OCI-LY3 (cell line): ENCODE results near the gene TICRR.
"Not testable (repeated sequence)": the region's sequence is repeated elsewhere in the genome, so short reads cannot be mapped to it uniquely, and the experiment has no call there.

Experiments
- H2AFZ ChIP-seq: fragments of 200-600, 300-600 bp; shearing (Covaris generic); 2 replicates; pipeline ENCODE4 v1.6.0; 2014; ENCODE audit warnings: antibody characterized with exemption, low read depth, low read length
- H3K27ac ChIP-seq: fragments of 200-600, 300-600 bp; sonication (generic); 2 replicates; pipeline ENCODE4 v1.5.1; 2014; ENCODE audit warnings: mild to moderate bottlenecking, low read length, moderate library complexity, mixed read lengths
- H3K27me3 ChIP-seq: fragments of 200-600, 300-600 bp; sonication (generic); 2 replicates; pipeline ENCODE4 v1.6.1; 2014; ENCODE audit warnings: low read depth, low read length, mixed read lengths
- H3K36me3 ChIP-seq: fragments of 200-600, 300-600 bp; sonication (generic); replicated peaks from 2 replicates; pipeline ENCODE3; 2014; ENCODE audit warnings: low read depth, low read length, mixed read lengths
- H3K4me1 ChIP-seq: fragments of 300-600, 200-600 bp; sonication (generic); 2 replicates; pipeline ENCODE4 v1.6.1; 2014; ENCODE audit warnings: low read length, mixed read lengths
- H3K4me2 ChIP-seq: fragments of 200-600, 300-600 bp; sonication (generic); 2 replicates; pipeline ENCODE4 v1.6.1; 2014; ENCODE audit warnings: low read length, mixed read lengths
- H3K4me3 ChIP-seq: fragments of 300-600, 200-600 bp; sonication (generic); 2 replicates; pipeline ENCODE4 v1.5.1; 2014; ENCODE audit warnings: antibody characterized with exemption, mild to moderate bottlenecking, low read length, moderate library complexity
- H3K79me2 ChIP-seq: fragments of 300-600, 200-600 bp; shearing (Covaris generic); 2 replicates; pipeline ENCODE4 v1.6.1; 2014; ENCODE audit warnings: mild to moderate bottlenecking, low read length, mixed read lengths
- H3K9ac ChIP-seq: fragments of 300-600, 200-600 bp; shearing (Covaris generic); 2 replicates; pipeline ENCODE4 v1.6.0; 2014; ENCODE audit warnings: mild to moderate bottlenecking, low read length, moderate library complexity
- H3K9me3 ChIP-seq: fragments of 200-600, 300-600 bp; shearing (Covaris generic); 2 replicates; pipeline ENCODE4 v1.6.1; 2014; ENCODE audit warnings: low read length, mixed read lengths; ENCODE audit not compliant: insufficient read depth
- H4K20me1 ChIP-seq: fragments of 200-600, 300-600 bp; sonication (generic); 2 replicates; pipeline ENCODE4 v1.6.1; 2016; ENCODE audit warnings: low read length, mixed read lengths; ENCODE audit not compliant: insufficient read depth
- CTCF ChIP-seq: fragments of 200-600, 300-600 bp; sonication (generic); IDR thresholded peaks from 2 replicates; pipeline ENCODE4 v1.5.1; 2014; ENCODE audit warnings: antibody characterized with exemption, low read length, low read depth
- EZH2phosphoT487 ChIP-seq: fragments of 200-600 bp; shearing (Covaris generic); IDR thresholded peaks from 2 replicates; pipeline ENCODE4 v1.6.1; 2018; ENCODE audit warnings: antibody characterized with exemption, mixed run types, low read depth

TICRR gene

GRCh38 chr15:89539027-89539426, 36.2 kb upstream of the TICRR start:
- no peak overlapping the region for H3K27ac ChIP-seq
- peaks cover 9% of the 10 kb centered on the region; the same call in 1 of the 2 replicates for H3K27me3 ChIP-seq
- H3K4me3 ChIP-seq = no peak overlapping the region
- H2AFZ ChIP-seq = no peak overlapping the region
- no peak overlapping the region for H3K4me2 ChIP-seq
- H4K20me1 ChIP-seq = no peaks in the 10 kb centered on the region
- H3K79me2 ChIP-seq = no peaks in the 10 kb centered on the region
- 0 out of 2 replicates have a peak, but pooled peaks cover 6% of the 10 kb centered on the region for H3K9me3 ChIP-seq
- H3K4me1 ChIP-seq = no peaks in the 10 kb centered on the region
- TF ChIP-seq CTCF (no peak), EZH2phosphoT487 (no peak)
- no peak overlapping the region for H3K9ac ChIP-seq
- H3K36me3 ChIP-seq = no peaks in the 10 kb centered on the region

GRCh38 chr15:89542369-89542768, 32.9 kb upstream of the TICRR start:
- Histone ChIP-seq H3K36me3 (no peaks in the 10 kb centered on the region), H2AFZ (no peak overlapping the region), H3K9ac (no peak overlapping the region), H3K27ac (no peak overlapping the region), H3K9me3 (0 out of 2 replicates have a peak, but pooled peaks cover 5% of the 10 kb centered on the region), H3K79me2 (no peaks in the 10 kb centered on the region), H3K4me3 (no peak overlapping the region), H4K20me1 (no peaks in the 10 kb centered on the region), H3K4me1 (no peaks in the 10 kb centered on the region), H3K27me3 (peaks cover 14% of the 10 kb centered on the region; the same call in 1 of the 2 replicates), H3K4me2 (no peak overlapping the region)
- TF ChIP-seq CTCF = no peak
- TF ChIP-seq EZH2phosphoT487 = no peak

GRCh38 chr15:89543389-89543788, 31.9 kb upstream of the TICRR start:
- peaks cover 14% of the 10 kb centered on the region; the same call in 1 of the 2 replicates for H3K27me3 ChIP-seq
- H3K4me3 ChIP-seq = no peak overlapping the region
- no peaks in the 10 kb centered on the region for H3K79me2 ChIP-seq
- no peaks in the 10 kb centered on the region for H4K20me1 ChIP-seq
- H3K27ac ChIP-seq = no peak overlapping the region
- no peak for TF ChIP-seq CTCF
- H3K4me1 ChIP-seq = no peaks in the 10 kb centered on the region
- H3K9ac ChIP-seq = no peak overlapping the region
- H3K36me3 ChIP-seq = no peaks in the 10 kb centered on the region
- H2AFZ ChIP-seq = no peak overlapping the region
- no peak overlapping the region for H3K4me2 ChIP-seq
- H3K9me3 ChIP-seq = no peaks in the 10 kb centered on the region

GRCh38 chr15:89549138-89549537, 26.1 kb upstream of the TICRR start:
- H3K36me3 ChIP-seq, H3K27ac ChIP-seq, H3K4me3 ChIP-seq, H3K4me2 ChIP-seq, H2AFZ ChIP-seq, H3K79me2 ChIP-seq, H3K27me3 ChIP-seq, H4K20me1 ChIP-seq, H3K9me3 ChIP-seq, H3K9ac ChIP-seq: not testable (repeated sequence)
- peaks cover 12% of the 10 kb centered on the region for H3K4me1 ChIP-seq

GRCh38 chr15:89550427-89550826, 24.8 kb upstream of the TICRR start:
- Histone ChIP-seq H3K79me2 (no peaks in the 10 kb centered on the region), H4K20me1 (no peaks in the 10 kb centered on the region), H2AFZ (no peak overlapping the region), H3K27ac (no peak overlapping the region), H3K9ac (no peak overlapping the region), H3K4me2 (no peak overlapping the region), H3K4me3 (no peak overlapping the region), H3K27me3 (0 out of 2 replicates have a peak, but pooled peaks cover 4% of the 10 kb centered on the region), H3K36me3 (no peaks in the 10 kb centered on the region), H3K9me3 (no peaks in the 10 kb centered on the region), H3K4me1 (peaks cover 12% of the 10 kb centered on the region)
- TF ChIP-seq CTCF = no peak
- TF ChIP-seq EZH2phosphoT487 = no peak
